H54 (cell line): Measurements from ENCODE around the gene STATH.
"Not testable (repeated sequence)": the region's sequence is repeated elsewhere in the genome, so short reads cannot be mapped to it uniquely, and the experiment has no call there.

ENCODE experiments used
- DNase-seq: peaks from one replicate; pipeline ENCODE4 v3.0.0; 2011; ENCODE audit warnings: low spot score, mixed read lengths; ENCODE audit not compliant: insufficient read length
- FAIRE-seq: peaks from 3 replicates; lab custom pipeline; 2011; peaks lifted over from hg19 to GRCh38; lab: Jason Lieb, UNC
- POLR2A ChIP-seq: IDR thresholded peaks from 2 replicates; pipeline ENCODE4 v1.6.1; 2011; ENCODE audit warnings: low read depth, mild to moderate bottlenecking, low read length

The STATH gene, protein sequence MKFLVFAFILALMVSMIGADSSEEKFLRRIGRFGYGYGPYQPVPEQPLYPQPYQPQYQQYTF

DNA sequence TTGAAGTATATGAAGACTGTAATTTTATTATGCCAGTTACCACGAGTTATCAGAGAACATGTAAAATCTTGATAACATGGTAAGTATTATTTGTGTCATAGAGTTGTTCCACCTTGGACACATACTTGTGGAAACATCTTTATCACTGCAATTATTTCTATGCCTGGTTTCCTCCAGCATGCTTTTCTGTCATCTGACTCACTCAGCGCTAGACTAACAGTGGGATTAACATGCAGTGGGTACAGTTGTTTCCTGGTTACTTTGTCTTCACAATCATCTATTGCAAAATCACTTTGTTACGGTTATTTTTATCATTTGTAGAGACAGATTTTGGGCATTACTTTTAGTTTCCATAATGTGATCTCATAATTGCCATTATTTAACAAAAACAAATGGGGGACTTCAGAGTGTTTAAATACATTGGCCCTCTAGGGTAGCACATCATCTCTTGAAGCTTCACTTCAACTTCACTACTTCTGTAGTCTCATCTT lies at the start of gene STATH:
STATH (plus strand) TSS at position 441 of the 491 bp plus-strand sequence. CDS start 2,472 bp downstream, outside the sequence.
- no peak for FAIRE-seq
- TF ChIP-seq POLR2A = no peak
- DNase-seq = no peak

DNA sequence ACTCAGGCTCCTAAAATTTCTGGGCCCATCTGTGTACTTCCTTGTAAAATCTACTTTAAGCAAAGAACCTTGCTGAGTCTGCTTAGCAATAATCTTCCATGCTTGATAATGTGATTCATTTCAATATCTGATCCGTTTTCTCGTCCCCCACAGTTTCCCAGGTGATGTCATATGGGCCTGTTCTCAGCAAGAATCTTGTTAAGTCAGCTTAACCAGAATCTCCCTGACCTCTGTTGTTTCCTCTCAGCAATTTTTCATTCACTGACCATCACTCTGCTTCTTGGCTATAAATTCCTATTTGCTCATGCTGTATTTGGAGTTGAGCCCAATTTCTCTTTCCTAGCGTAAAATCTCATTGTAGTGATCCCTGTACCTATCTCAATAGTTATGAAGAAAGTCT lies 44.2 kb upstream of the STATH start:
- FAIRE-seq (no peak), DNase-seq (no peak)
- TF ChIP-seq POLR2A = no peak

DNA sequence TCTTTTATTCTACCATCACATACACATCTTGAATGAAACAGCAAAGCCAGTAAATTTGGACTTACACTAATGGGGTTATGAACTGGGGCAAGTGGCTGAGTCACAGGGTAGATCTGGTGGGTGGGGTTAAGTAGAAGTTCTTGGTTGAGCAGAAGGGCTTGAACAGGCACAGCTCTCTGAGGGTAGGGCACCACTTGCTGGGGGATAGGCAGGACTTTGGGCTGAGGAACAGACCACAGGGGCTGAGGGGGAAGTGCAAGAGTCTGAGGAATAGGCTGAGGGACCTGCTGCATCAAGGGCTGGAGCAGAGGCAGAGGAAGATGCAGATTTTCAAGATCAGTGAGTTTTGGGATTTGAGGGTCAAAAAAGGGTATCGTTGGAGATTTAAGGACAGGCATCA lies 38.6 kb upstream of the STATH start:
- DNase-seq (no peak), FAIRE-seq (no peak)
- TF ChIP-seq POLR2A = no peak

DNA sequence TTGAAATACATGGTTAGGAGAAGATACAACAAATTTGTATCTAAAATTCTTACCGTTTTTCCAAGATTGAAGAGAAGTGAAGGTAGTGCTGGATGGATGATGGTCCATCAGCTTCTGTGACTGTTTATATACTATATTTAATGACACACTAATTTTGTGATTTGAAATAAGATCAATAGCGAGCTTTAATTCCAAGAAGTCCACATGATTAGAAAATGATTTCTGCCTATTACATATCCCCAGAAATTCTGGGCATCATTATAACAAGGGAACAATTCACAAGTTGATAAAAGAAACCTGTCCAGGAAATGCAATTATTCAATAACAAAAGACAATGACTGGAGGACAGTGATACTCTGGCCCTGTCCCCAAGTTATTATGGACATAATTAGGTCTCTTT lies 30.1 kb upstream of the STATH start, which contains the start of gene CSN2:
CSN2 (minus strand) TSS at position 101 of the 400 bp plus-strand sequence. CDS start 4,733 bp downstream, outside the sequence.
- DNase-seq (no peak), FAIRE-seq (no peak)
- TF ChIP-seq POLR2A = no peak

DNA sequence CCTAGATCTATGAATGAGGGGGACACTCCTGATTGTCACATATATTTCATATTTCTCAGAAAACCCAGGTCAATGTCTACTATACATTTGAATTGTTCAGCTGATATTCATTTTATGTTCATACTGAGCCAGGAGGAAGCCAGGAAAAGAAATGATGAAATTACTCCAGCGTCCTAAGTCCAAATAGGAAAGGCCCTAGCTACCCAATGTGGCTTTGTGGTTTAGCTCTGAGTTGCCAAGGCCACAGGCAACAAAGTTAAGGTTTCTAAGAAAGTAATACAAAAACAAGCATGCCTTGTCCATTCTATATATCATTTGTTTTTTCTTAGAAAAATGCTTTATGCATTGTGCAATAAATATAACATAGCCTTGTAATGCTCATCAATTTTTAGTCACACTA lies 25.7 kb upstream of the STATH start:
- FAIRE-seq (no peak), DNase-seq (no peak)
- no peak for TF ChIP-seq POLR2A

DNA sequence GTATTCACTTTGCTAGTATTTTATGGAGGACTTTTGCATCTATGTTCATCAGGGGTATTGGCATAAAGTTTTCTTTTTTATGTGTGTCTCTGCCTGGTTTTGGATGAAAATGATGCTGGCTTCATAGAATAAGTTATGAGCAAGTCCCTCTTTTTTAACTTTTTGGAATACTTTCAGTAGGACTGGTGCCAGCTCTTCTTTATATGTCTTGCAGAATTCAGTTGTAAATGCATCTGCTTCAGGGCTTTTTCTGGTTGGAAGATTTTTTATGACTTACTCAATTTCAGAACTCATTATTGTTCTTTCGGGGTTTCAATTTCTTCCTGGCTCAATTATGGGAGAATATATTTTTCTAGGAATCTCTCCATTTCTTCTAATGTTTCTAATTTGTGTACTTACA lies 21.1 kb upstream of the STATH start:
- no peak for FAIRE-seq
- DNase-seq = no peak
- TF ChIP-seq POLR2A = no peak

DNA sequence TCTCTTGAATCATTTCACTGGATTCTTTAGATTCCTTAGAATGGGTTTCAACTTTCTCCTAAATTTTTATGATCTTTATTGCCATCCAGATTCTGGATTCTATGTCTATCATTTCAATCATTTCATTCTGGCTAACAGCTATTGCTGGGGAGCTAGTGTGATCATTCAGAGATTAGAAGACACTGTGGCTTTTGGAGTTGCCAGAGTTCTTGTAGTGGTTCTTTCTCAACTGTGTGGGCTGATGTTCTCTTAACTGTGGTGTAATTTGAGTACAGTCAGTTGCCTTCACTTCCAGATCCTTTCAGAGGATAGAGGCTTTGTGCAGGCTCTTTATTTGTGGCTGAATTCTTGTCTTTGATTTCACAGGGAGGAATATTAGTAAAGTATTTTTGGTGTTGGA lies 18.2 kb upstream of the STATH start:
- DNase-seq = no peak
- no peak for TF ChIP-seq POLR2A
- no peak for FAIRE-seq

DNA sequence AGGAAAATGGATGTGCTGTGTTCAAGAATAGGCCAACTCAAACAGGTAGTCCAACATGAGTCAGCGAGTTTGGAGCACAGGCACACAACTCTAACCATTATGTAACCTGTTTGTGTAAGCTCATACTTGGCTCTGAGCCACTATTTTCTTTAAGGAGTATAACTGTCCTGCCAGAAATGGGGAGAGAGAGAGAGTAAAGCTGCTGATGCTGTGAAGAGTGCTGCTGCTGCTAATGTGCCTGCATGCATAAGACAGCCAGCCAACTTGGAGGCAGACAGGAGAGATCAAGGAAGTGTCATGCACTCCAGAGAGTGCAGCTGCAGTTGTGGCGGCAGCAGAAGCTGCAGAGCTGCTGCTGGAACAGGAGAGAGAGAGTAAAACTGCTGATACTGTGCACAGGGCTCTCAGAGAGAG lies 11.7 kb upstream of the STATH start:
- DNase-seq (no peak), FAIRE-seq (no peak)
- no peak for TF ChIP-seq POLR2A

DNA sequence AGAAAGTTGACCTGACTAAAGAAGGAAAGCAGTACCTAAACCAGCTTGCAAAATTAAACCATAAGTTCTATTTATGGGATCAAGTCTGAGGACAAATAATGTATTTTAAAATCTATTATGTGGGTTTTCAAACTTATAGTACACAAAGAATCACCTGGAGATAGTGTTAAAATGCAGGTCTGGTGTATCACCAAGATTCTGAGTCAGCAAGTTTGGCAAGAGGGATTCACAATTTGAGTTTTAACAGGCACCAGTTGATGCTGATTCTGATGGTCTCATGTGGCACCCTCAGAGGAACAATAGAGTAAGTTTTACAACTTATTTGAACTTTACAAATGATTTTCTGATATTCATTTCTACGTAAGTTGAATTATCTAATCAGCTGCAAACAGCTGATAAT lies 9.1 kb upstream of the STATH start:
- DNase-seq = no peak
- FAIRE-seq = no peak
- no peak for TF ChIP-seq POLR2A

DNA sequence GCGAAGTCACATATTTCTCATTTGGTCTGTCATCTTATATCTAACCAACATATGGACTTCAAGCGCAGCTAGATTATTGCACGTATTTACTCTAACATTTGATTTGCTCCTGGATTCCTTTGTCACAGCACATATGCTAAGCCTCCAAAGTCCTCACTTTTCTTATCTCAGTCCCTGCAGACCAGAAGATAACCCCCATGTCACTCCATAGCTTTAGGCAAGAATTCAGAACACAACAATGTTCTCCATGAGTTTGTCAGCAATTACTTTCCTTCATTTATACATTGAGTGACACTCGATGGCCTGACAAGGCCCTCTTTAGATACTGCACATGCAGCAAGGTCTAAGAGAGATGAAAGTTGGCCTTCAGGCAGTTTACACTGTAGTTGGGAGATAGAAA lies 4.8 kb upstream of the STATH start:
- FAIRE-seq (no peak), DNase-seq (no peak)
- no peak for TF ChIP-seq POLR2A

DNA sequence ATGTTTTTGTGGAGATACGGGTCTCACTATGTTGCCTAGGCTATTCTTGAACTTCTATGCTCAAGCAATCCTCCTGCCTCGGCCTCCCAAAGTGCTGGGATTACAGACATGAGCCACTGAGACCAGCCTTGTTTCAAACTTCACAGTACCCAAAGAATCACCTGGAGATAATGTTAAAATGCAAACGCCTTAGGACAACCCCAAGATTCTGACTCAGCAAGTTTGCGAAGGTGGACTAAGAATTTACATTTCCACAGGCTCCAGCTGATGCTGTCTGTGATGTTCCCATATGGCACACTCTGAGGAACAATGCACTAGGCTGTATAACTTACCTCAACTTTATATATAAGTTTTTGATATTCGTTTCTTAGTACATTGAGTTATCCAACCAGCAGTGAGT lies 984 bp upstream of the STATH start:
- TF ChIP-seq POLR2A = no peak
- no peak for DNase-seq
- no peak for FAIRE-seq

DNA sequence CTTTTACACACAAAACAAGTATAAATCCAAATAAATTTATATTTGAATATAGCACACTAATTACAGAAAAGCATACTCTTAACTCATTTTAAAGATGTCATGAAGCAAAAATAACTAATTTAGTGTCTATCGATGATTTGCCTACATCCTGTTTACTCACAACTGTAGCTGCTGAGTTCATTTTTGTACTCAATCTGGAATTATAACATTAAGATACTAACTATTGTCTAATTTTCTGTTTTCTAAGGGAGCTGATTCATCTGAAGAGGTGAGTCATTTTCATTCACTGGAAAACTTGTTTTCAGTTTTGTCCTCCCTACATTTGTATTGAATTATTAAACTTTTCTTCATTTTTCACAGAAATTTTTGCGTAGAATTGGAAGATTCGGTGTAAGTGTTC lies 3.7 kb downstream of the STATH start:
- no peak for TF ChIP-seq POLR2A
- FAIRE-seq = no peak
- no peak for DNase-seq

DNA sequence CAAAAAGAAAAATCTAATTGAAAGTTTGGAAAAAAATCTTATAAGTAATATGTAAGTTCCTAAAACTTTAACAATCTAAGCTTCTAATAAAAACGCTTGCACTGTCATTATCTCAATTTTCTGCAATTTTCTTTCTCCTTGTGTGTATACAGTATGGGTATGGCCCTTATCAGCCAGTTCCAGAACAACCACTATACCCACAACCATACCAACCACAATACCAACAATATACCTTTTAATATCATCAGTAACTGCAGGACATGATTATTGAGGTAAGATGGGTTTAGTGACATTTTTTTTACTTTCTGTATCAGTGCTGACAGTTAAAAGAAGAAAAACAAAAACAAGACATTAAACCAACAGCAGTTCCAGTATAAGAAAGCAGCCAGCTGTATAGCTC lies 4.9 kb downstream of the STATH start:
- DNase-seq (no peak), FAIRE-seq (no peak)
- no peak for TF ChIP-seq POLR2A

DNA sequence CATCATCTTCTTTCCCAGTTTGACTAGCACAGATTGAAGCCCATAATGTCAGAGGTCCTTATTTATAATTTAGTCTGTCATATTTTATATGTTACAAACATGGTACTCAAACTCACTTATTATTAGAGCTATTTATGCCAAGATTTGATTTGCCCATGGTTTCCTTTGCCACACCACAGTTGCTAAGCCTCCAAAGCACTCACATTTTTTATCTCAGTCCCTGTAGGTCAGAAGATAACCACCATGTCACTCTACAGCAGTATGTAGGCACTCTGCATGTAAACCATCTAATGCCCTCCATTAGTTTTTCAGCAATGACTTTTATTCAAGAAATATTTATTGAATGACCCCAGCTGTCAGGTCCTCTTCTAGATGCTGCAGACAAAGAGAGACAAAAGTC lies 6.7 kb downstream of the STATH start:
- no peak for DNase-seq
- no peak for TF ChIP-seq POLR2A
- FAIRE-seq = no peak

DNA sequence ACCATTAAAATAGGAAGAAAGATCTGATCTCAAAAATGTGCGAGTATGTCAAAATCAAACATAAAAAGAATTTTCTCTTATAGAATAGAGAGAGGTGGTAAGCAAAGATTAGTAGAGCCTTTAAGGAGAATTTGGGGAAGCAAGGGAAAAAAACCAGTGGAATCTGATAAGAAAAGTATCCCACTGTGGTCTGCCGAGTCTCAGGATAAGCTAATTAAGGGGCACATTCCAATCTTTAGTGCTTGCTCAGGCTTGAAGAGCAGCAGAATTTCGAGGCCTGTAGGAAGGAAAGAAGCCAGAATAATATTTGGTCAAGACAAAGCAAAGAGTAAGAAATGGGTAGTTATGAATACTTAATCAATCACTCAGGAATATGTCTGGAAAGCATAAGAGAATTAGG lies 13.0 kb downstream of the STATH start:
- no peak for TF ChIP-seq POLR2A
- FAIRE-seq = no peak
- DNase-seq = no peak

DNA sequence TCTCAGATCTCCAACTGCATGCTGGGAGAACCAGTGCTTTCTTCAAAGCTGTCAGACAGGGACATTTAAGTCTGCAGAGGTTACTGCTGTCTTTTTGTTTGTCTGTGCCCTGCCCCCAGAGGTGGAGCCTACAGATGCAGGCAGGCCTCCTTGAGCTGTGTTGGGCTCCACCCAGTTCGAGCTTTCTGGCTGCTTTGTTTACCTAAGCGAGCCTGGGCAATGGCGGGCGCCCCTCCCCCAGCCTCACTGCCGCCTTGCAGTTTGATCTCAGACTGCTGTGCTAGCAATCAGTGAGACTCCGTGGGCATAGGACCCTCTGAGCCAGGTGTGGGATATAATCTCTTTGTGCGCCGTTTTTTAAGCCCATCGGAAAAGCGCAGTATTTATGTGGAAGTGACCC lies 23.2 kb downstream of the STATH start:
- FAIRE-seq, DNase-seq: not testable (repeated sequence)
